DMS153 treated with DMSO at 0.1 percent for 48 hours (cell line): ENCODE results near the gene AGBL1.
"Not testable (repeated sequence)": the region's sequence is repeated elsewhere in the genome, so short reads cannot be mapped to it uniquely, and the experiment has no call there.

Experiments
- DNase-seq: peaks from one replicate; lab custom pipeline; 2025; ENCODE audit not compliant: unreplicated experiment; lab: John Stamatoyannopoulos, UW

Gene AGBL1

DNA sequence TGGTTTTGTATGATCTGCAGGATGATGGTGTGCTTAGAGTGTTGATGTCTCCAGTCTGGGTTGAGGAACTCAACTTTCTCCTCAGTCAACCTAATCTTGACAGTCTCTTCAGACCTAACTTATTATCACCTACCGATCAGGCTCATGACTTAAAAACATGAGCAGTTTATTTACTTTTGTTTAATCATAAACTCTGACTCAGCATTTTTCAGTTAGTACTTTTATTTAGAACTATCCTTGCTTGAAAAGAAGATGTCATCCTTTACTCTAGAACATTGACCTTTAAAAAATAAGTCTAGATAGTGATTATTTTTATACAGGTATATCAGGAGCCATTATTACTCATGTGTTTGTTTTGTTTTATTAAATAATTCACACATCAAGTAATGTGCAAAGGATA, 414.8 kb downstream of the AGBL1 start:
- DNase-seq: no peak

DNA sequence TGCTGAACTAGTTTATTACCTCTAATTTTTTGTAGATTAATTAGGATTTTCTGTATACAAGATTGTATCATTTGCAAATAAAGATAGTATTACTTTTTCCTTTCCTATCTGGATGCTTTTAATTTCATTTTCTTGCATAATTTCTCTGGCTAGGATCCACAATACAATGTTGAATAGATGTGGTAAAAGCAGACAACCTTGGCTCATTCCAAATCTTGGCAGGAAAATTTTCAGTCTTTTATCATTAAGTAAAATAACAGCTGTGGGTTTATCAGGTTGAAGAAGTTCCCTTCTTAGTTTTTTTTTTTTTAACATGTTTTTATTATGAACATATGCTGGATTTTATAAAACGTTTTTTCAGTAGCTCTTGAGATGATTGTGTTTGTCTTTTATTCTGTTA, 422.6 kb downstream of the AGBL1 start:
- DNase-seq: no peak

DNA sequence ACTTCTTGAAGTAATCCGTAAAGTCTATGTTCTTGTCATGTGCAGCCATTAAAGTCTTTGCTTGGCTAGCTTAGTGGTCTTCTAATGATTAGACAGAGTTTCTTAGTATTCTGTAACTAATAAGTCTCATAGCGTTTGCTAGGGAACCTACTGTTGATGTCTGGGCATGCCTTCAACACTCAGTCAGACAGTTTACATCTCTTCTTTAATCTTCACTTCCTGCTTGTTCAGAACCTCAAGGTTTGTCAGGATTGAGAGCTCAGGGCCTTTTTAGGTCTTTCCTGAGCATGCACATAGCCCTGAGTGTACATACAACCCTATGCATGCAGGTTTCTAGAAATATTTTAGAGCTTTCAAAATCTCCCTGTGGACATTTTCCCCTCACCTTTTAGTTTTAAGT, 426.3 kb downstream of the AGBL1 start:
- DNase-seq: no peak

DNA sequence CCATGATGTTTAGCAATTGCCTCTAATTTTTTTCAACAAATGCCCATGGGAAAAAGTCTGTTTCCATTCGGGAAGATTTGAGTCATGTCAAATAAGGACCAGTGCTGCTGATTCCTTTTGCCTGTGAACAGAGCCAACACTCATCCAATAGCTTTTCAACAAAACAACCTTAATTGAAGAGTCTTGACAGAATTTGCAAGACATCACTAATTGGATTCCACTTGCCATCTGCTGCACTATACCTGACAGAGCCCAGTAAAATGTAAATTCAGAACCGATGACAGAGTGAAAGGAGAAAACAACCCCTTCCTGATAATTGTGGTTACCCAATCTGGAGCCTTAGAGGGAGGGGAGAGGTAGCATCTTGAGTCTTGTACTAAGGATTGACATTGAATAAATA, 426.7 kb downstream of the AGBL1 start:
- DNase-seq: no peak

DNA sequence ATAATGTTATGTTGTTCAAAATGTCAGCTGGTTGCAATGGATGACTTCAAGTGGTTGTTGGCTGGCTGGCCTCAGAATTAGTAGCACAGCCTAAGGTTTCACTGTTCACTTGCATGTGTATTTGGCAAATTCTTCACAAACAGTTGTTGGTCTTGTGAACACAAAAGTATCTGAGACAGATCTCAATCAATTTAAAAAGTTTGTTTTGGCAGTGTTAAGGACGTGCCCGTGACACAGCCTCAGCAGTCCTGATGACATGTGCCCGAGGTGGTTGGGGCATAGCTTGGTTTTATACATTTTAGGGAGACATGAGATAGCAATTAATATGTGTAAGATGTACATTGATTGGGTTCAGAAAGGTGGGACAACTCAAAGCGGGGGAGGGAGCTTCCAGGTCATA, 436.0 kb downstream of the AGBL1 start:
- no peak for DNase-seq

DNA sequence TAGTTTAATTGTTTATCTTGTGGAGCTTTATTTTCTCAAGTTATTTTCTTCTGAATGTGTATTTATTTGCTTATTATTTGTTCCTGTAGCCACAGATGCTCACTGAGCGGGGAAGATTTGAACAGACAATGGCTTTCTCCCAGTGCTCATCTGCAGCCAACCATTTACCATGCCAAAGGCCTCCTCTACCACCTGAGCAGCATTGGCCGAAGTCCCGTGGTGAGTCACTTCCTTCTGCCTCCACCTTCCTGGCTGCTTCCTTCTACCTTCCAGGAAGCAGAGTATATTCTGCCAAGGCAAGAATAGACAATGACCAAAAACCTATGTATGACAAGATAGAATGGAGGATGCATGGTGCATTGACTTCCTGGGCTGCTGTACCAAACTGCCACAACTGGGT, 443.1 kb downstream of the AGBL1 start:
- no peak for DNase-seq

DNA sequence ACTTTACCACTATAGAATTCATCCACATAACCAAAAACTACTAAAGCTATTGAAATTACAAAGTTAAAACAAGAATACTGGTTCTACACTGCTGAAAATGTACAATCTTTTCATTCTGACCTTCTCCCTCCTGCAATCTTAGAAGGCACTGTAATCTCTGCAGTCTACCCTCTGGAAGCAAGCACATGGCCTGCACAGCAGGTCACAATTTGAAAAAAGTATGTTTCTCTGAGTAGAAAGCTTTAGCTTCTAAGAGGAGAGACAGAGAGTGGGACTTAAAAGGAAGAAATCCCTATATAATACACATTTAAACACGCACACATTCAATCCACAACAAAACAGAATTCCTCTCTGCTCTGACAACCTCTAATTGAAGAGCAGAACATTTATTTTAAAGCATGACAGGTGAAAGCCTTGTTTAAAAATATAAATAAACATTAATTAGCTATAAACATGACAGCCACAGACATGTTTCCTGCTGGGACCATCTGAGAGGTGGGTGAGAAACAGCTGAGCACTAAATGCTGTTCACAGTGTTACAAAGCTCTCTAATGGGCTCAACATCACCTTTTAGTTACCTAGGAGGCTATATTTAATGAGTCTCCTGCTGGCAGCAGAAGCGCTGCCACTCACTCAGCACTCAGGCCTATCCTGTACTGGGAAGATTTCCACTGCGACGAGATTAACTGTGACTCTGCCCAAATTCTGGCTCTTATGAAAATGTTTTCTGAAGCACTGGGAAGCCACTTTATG, 447.4 kb downstream of the AGBL1 start:
- no peak for DNase-seq

DNA sequence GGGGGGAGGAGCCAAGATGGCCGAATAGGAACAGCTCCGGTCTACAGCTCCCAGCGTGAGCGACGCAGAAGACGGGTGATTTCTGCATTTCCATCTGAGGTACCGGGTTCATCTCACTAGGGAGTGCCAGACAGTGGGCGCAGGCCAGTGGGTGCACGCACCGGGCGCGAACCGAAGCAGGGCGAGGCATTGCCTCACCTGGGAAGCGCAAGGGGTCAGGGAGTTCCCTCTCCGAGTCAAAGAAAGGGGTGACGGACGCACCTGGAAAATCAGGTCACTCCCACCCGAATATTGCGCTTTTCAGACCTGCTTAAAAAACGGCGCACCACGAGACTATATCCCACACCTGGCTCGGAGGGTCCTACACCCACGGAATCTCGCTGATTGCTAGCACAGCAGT, 448.4 kb downstream of the AGBL1 start:
- not testable (repeated sequence) for DNase-seq

DNA sequence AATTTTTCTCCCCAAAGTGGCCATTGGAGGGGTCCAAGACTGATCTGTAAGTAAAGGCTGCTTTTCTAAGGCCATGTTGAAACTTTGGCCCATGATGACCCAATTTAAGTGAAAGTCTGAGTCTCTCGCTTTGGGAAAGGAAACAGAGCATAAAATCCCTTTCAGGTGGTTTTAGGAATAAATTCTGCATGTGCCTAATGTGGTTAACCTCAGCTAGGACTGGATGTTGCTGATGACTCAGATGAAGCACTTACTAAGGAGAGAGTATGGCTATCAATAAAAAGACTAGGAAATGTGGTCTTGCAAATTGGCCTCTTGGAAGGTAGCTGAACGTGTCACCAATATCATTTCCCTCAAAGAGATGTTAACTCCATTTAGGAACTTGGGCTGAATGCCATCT, 458.5 kb downstream of the AGBL1 start:
- no peak for DNase-seq

DNA sequence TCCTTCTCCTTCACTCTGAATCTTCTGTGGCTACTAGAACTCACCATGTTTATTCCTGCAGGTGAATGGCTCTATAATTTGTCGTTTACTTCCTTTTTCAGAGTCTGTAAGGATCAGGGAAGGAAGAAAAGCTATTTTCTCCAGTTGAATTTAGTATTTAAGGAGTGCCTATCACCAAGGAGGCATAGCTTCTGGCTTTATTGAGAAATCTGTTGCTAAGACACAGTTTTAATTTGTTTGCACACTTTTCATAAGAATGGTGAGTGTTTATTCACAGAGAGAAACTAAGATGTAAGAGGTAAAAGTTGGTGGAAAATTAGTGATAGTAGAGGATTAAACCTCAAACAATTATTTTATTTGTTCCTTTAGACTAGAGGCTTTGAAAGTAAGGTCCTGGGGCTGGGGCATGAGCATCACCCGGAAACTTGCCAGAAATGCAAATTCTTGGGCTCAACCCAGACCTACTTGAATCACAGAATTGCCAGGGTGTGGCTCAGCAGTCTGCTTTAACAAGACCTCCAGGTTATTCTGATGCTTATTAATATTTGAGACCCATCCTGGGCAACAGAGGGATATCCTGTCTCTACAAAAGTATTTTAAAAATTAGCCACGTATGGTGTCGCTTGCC, 461.3 kb downstream of the AGBL1 start:
- DNase-seq: no peak

DNA sequence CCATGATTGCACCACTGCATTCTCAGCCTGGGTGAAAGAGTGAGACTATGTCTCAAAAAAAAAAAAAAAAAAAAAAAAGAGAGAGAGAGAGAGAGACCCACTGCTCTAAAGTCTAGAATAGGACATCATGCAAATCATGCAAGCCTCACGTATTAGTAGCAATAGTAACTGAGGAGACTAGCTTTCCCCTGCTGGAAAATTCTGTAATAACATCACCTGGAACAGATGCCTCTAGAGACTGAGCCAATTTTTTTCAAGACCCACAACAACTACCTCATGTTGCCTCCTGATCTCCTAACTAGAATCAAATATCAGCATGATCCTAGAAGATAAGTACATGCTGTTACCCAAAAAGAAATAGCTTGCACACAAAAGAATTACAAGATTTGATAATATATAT, 461.9 kb downstream of the AGBL1 start:
- no peak for DNase-seq

DNA sequence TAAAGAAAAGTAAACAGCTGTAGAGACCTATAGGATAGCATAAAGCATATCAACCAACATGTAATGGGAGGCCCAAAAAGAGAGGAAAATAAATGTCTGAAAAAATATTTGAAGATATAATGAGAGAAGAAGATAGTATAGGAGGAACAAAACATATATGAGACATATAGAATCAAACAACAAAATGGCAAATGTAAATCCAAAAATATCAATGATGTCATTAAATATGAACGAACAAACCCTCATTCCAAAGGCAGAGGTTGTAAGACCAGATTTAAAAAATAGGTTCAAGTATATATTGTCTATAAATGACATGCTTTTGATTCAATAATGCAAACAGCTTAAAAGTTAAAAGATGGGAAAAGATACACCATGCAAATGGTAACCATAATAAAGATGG, 470.4 kb downstream of the AGBL1 start:
- no peak for DNase-seq

DNA sequence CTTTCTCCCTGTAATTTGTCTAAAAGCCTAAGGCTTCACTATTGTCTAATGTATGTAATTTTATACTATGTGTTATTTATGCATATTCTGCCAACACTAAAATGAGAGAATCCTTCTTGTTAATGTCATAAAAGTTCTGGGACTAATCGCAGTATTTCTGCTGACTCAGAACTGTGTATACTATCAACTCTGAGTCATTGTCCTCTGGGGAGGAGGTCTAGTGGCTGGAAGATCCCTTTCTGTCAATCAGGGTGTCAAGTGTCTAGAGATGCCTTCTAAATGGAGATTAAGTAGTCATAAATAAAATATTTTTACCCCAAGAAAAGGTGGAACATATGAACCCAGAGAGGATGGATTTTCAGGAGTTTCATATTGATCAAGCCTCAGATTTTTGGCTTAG, 473.4 kb downstream of the AGBL1 start:
- no peak for DNase-seq

DNA sequence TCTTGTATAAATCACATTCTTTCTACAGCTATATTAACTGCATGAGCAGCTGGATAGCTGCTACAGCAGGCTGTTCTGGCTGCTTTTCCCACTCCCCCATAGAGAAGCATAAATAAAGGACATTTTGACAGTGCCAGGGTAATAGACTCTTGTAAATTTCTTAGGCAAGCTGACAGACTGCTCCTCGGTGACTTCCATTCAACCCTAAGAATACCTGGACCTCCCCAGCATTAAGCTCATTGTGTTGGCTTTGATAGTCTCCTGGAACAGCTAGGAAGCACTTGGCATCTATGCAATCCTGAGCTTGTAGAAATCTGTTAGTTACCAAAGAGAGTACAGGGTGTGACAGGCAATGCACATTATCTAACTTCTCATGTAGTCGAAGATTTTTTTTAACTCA, 475.4 kb downstream of the AGBL1 start:
- no peak for DNase-seq

DNA sequence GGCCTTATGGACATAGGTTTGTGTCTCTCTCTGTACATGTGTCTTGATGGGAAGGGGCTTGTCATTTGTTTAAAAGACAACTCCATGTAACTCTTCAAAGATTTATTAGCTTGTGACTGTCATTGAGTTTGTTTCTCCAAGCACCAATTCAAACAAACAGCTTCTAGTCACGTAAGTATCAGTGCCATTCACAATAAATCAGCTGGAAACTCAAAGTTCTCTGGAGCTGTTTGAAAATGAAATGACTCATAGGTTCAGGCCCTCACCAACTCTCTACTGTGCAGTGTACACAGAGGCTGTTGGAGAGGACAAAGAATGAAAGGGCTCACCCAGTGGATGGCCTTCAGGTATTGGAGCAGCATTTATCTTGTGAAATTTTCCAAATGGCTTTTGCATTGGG, 476.3 kb downstream of the AGBL1 start:
- DNase-seq: peak; percentile 63

DNA sequence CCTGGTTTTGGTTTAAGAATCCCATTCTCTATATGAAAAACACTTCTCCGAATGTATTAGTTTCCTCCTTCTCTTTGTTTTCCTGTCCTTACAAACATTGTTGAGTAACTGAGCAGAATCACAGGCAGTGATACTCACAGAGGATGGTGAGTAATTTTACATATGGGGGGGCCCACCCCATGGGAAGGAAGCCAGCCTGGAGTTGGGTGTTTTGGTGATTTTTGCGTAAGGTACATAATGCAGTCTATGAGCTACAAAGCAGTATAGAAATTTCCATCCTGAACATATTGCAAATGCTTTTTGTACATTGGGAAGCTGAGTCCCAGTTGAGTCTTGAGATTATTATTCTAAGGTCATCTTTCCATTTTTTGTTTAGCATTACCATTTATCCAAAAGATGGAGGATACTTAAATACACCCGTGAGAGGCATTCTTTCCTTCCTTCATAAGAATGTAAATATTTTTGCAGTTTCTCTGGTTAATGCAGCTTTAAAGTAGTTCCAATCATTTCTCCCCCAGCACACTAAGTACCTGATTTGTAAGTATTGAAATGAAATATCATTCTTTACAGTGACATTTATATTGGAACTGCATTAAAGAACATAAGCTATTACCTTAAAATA, 476.8 kb downstream of the AGBL1 start:
- DNase-seq: no peak

DNA sequence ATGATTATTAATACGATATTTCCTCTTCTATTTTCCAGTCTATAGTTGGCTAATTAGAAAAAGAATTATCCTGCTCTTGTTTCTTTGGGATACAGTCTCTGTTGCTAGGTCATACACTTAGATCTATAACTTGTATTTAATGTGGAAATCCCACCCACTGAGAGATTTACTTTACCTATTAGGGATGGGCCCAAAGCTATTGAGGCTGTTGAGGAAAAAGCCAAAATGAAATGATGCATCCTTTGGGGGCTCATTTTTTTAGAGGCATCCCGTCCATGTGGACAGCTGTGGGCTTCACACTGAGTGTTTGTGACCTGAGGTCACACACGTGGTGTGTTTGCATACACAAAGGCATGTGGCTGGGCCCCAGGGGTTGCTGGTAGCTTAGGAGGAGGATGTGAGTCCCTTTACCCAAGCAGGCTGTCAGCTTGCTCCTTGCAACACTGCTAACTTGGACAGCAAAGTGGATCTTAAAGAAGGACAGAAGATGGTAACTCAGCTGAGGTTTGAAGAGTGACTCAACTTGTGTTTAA, 477.4 kb downstream of the AGBL1 start:
- no peak for DNase-seq

DNA sequence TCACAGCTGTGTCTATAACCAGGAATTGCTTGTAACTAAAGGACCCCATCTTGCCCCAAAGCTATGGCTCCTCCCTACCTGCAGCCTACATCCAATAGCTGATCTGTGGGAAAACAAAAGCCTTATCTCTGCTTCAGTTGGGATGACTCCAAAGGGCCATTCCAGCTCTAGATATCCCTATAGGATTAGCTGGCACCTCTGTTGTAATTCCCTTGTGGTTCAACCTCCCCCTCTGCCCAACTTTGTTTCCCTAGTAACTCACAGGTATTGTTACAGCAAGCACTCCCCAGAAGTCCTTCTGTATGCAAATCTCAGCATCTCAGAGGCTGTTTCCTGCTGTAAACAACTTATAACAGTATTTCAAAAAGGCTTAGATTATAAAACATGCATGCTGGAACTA, 478.6 kb downstream of the AGBL1 start:
- DNase-seq: no peak

DNA sequence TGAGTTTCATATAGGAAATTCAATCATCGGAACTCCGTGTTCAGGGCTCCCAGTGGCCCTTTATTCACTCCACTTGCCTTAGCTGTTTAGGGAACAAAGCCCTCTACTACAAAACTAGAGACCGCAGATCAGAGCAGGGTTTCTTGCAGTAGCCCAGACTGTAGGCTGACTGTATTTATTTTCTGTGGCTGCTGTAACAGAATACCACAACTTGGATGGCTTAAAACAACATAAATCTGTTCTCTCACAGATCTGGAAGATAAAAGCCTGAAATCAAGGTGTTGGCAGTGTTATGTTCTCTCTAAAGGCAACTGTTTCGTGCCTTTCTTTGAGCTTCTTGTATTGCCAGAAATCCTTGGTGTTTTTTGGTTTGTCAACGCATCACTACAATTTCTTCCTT, 479.0 kb downstream of the AGBL1 start:
- DNase-seq: no peak

DNA sequence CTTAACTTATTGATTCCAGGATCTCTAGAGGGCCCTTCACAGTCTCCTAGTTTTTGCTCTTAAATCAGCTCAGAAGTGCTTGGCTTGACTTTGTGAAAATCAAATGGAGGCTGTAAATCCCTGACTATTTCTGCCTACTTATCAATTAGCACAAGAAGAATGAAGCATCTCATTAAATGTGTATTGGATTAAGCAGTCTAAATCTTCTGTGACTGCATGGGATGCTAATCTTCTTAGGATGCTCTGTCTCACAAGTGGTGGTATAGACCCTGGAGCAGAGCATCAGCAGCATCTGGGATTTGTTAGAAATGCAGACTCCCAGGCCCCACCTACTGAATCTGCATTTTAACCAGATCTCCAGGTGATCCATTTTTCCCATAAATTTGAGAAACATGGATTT, 488.7 kb downstream of the AGBL1 start:
- DNase-seq: no peak

DNA sequence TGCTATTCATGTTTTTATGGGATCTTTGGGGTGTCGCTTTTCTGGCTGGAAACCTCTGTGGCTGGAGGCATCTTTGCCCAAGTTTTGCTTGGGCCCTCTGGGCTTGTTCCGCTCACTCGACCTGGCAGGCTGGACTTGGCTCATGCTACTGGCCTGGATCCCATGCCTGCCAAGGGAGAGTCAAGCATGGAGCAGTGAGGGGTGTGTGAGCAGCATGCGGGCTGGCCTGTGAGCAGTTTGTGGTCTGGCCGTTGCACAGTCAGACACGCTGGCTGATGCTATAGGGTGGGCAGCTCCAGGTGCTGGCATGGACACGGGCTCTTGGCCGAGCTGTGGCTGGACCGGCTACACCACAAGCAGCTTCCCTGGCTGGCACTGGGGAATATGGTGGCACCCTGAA, 491.1 kb downstream of the AGBL1 start:
- no peak for DNase-seq

DNA sequence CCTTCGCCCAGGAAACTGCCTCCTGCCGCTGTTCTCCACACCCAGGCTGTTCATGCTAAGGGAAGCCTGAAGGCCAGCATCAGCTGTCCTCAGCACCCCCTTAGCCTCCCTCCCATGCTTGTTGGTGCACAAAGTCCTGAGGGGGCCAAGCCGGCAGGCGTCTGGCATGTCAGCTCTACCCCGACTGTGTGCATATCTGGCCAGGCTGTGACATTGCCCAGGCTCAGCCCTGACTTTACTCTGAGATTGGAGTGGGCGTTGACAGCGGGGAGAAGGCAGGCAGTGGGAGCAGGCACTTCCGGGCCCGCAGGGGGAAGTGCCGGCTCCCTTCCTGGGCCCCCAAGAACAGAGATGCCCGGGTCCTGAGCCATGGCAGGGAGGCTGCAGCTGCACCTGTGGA, 492.2 kb downstream of the AGBL1 start:
- DNase-seq: no peak
